Stimulated activated naive CD8-positive, alpha-beta T cell treated with anti-CD3 and anti-CD28 coated beads, Interleukin-15, Interleukin-2, amounts not matched to agents 100 U/mL and 50 U/mL, for 24 hours (primary cell): Measurements from ENCODE around the gene C2orf72.

ENCODE experiments used
- ATAC-seq: fragments of 150-1000 bp; cut with Tn5 transposase; one replicate; pipeline ENCODE4 v1.10.0; 2021
- DNase-seq: peaks from one replicate; pipeline ENCODE4 v3.0.0; 2021

The C2orf72 gene

DNA sequence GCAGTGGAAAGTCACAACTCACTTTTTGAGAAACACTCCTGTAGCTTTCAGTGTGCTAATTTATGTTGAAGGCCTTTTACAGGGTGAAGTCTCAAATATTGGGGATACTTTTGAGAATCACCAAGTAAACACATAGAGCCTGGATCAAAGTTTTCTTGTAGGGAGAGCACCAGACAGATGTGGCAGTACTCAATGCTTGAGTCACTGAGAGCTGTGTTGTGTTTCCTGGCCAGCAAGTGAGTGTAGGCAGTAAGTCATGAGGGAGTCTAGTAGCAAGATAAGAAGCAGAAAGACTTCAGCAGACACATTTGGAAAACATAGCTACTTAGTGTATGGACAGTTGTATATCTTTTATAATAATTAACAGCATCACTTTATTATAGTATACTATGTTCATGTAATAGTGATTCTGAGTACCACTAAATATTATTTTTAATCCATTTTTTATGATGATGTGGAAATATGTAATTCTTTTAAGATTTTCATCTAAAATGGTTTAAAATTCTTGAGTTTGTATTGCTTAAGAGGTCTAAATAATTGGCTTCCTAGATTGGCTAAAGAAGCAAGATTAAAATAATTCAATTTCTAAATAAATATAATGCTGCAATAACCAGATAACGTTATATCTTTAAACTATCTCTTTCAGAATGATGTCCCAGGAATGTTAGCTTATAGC is 32.2 kb downstream of the C2orf72 start:
- DNase-seq (no peak), ATAC-seq (no peak)

DNA sequence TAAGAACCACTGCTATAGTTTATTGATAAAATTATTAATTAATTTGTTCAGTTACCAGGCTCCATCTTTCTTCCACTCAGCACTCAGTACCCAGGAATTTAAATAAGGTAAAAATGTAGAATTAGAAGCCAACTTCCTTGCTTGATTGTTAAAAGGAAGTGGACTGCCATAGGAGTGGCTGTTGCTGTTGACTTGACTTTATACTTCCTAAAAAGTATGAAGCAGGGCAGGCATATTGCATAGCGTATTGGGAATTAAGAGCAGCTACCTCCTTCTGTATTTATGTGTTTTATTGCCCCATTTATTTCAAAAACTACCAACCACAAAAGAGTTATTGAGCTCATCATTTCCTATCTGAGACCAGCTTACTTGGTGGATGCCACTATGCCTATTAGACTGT is 47.2 kb downstream of the C2orf72 start:
- DNase-seq (no peak), ATAC-seq (no peak)

DNA sequence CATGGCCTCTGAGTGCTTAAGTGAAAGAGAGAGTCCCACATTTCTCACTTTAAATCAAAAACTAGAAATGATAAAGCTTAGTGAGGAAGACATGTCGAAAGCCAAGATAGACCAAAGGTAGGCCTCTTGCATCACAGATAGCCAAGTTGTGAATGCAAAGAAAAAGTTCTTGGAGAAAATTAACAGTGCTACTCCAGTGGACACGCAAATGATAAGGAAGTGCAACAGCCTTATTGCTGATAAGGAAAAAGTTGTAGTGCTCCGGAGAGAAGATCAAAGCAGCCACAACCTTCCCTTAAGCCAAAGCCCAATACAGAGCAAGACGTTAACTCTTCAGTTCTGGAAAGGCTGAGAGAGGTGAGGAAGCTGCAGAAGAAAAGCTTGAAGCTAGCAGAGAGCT is 51.4 kb downstream of the C2orf72 start:
- DNase-seq: no peak
- no peak for ATAC-seq

DNA sequence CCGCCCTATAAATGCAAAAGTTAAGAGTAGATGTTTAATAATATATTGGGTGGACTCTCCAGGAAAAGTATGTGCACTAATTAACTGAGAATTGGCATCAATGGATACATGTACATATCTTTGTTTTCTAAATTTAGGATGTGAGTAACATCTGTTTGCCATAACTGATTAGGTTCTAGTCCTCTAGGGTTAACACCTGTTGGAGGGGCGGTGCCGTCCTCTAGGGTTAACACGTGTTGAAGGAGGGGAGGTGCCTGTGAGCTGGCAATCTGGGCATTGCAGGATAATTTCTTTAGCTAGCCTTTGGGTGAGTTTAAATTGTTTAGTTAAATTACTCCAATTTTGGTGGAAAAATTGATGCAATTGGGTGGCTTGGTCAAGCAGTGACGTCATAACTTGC is 56.6 kb downstream of the C2orf72 start:
- DNase-seq (no peak), ATAC-seq (no peak)

DNA sequence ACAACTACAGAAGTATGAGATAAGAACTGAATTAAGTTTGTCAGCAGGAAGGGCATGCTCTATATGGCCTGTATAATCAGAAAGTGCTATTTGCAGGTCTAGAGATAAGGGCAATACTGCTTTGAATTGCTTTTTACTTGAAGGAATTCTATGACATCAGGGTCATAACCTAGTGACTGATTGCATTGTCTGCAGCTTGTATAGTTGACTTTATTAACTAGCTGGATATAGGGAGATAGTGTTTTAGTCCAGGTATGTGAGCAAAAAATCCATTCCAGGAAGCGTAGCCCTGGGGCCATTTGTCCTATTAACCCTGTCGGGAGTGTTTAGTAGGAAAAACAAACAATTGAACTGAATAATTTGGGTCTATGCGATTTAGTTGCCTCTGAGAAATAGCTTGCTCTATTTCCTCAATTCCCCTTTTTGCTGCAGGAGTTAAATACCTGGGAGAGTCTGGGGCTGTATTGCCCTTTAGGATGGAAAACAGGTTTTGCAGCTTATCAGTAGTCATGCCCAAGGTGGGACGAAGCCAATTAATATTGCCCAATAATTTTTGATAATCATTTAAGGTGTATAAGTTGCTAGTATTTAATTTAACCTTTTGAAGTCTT is 57.5 kb downstream of the C2orf72 start:
- no peak for DNase-seq
- no peak for ATAC-seq
